Fibroblast of pulmonary artery (primary cell): Measurements from ENCODE around the gene ATXN7L1.

Source experiments
- DNase-seq: peaks from one replicate; pipeline ENCODE4 v3.0.0-alpha.2; 2010; ENCODE audit warnings: low read depth
- H3K4me3 ChIP-seq: replicated peaks from 2 replicates; pipeline ENCODE4 v1.5.1; 2011; ENCODE audit warnings: low read depth, mild to moderate bottlenecking, control low read depth, low read length, moderate library complexity
- CTCF ChIP-seq: IDR thresholded peaks from 2 replicates; pipeline ENCODE4 v1.5.1; 2011; ENCODE audit warnings: mild to moderate bottlenecking, control low read depth, low read length, inconsistent platforms; ENCODE audit errors: missing control alignments

Gene ATXN7L1

GRCh38 chr7:105577251-105577650 lies 299.1 kb downstream of the ATXN7L1 start:
- H3K4me3 ChIP-seq: no peak overlapping the region
- TF ChIP-seq CTCF: no peak
- DNase-seq: no peak

GRCh38 chr7:105571891-105572290 lies 304.5 kb downstream of the ATXN7L1 start:
- DNase-seq: no peak
- no peak overlapping the region for H3K4me3 ChIP-seq
- TF ChIP-seq CTCF: no peak

GRCh38 chr7:105567821-105568220 lies 308.6 kb downstream of the ATXN7L1 start:
- H3K4me3 ChIP-seq: no peak overlapping the region
- no peak for TF ChIP-seq CTCF
- DNase-seq: no peak

GRCh38 chr7:105567024-105567423 lies 309.4 kb downstream of the ATXN7L1 start:
- no peak for TF ChIP-seq CTCF
- no peak for DNase-seq

GRCh38 chr7:105565190-105565589 lies 311.2 kb downstream of the ATXN7L1 start:
- TF ChIP-seq CTCF: no peak
- H3K4me3 ChIP-seq: no peak overlapping the region
- no peak for DNase-seq

More at GRCh38 chr7:105567024-105567423, 309.4 kb downstream of the ATXN7L1 start:
- H3K4me3 ChIP-seq: no peak overlapping the region

- no peak for DNase-seq
- H3K4me3 ChIP-seq: no peak overlapping the region
- TF ChIP-seq CTCF: no peak
Observed at GRCh38 chr7:105559926-105560325, 316.5 kb downstream of the ATXN7L1 start.
